ENCODE data around the gene IGFBP3. TPM values are rescaled to one million over a fixed set of nuclear protein-coding genes. Genes with fewer than 3 reads are reported as not detected.

The IGFBP3 gene
- total and polyA plus RNA-seq, 2 of the 13 experiments (the other 11 are each of a cell fraction or from before 2014, with no cell fraction given) = 57.5 TPM; not detected in 1

GRCh38 chr7:45893374-45893995 is 27.6 kb downstream of the IGFBP3 start (continued):
- TF ChIP-seq, protein P1, sequence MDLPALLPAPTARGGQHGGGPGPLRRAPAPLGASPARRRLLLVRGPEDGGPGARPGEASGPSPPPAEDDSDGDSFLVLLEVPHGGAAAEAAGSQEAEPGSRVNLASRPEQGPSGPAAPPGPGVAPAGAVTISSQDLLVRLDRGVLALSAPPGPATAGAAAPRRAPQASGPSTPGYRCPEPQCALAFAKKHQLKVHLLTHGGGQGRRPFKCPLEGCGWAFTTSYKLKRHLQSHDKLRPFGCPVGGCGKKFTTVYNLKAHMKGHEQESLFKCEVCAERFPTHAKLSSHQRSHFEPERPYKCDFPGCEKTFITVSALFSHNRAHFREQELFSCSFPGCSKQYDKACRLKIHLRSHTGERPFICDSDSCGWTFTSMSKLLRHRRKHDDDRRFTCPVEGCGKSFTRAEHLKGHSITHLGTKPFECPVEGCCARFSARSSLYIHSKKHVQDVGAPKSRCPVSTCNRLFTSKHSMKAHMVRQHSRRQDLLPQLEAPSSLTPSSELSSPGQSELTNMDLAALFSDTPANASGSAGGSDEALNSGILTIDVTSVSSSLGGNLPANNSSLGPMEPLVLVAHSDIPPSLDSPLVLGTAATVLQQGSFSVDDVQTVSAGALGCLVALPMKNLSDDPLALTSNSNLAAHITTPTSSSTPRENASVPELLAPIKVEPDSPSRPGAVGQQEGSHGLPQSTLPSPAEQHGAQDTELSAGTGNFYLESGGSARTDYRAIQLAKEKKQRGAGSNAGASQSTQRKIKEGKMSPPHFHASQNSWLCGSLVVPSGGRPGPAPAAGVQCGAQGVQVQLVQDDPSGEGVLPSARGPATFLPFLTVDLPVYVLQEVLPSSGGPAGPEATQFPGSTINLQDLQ (CRISPR knock-in tag; IDR thresholded peaks at IDR 0.05) = no peak
- TF ChIP-seq SMARCC2 (IDR thresholded peaks at IDR 0.05) = no peak
- TF ChIP-seq CHD4 (IDR thresholded peaks at IDR 0.05; ENCODE audit: borderline replicate concordance, low read length) = no peak
- TF ChIP-seq, protein P2, sequence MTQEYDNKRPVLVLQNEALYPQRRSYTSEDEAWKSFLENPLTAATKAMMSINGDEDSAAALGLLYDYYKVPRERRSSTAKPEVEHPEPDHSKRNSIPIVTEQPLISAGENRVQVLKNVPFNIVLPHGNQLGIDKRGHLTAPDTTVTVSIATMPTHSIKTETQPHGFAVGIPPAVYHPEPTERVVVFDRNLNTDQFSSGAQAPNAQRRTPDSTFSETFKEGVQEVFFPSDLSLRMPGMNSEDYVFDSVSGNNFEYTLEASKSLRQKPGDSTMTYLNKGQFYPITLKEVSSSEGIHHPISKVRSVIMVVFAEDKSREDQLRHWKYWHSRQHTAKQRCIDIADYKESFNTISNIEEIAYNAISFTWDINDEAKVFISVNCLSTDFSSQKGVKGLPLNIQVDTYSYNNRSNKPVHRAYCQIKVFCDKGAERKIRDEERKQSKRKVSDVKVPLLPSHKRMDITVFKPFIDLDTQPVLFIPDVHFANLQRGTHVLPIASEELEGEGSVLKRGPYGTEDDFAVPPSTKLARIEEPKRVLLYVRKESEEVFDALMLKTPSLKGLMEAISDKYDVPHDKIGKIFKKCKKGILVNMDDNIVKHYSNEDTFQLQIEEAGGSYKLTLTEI (CRISPR knock-in tag; conservative IDR thresholded peaks at IDR 0.05) = no peak
- no peak for TF ChIP-seq GPBP1L1 (CRISPR knock-in tag; IDR thresholded peaks at IDR 0.05)
- TF ChIP-seq PAX8 (CRISPR knock-in tag; IDR thresholded peaks at IDR 0.05; ENCODE audit: borderline replicate concordance) = no peak
- TF ChIP-seq SALL2 (CRISPR knock-in tag; IDR thresholded peaks at IDR 0.05) = no peak
- no peak for TF ChIP-seq SRF (IDR thresholded peaks at IDR 0.05; ENCODE audit: low read depth, low read length)
- TF ChIP-seq, protein P3, sequence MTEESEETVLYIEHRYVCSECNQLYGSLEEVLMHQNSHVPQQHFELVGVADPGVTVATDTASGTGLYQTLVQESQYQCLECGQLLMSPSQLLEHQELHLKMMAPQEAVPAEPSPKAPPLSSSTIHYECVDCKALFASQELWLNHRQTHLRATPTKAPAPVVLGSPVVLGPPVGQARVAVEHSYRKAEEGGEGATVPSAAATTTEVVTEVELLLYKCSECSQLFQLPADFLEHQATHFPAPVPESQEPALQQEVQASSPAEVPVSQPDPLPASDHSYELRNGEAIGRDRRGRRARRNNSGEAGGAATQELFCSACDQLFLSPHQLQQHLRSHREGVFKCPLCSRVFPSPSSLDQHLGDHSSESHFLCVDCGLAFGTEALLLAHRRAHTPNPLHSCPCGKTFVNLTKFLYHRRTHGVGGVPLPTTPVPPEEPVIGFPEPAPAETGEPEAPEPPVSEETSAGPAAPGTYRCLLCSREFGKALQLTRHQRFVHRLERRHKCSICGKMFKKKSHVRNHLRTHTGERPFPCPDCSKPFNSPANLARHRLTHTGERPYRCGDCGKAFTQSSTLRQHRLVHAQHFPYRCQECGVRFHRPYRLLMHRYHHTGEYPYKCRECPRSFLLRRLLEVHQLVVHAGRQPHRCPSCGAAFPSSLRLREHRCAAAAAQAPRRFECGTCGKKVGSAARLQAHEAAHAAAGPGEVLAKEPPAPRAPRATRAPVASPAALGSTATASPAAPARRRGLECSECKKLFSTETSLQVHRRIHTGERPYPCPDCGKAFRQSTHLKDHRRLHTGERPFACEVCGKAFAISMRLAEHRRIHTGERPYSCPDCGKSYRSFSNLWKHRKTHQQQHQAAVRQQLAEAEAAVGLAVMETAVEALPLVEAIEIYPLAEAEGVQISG (CRISPR knock-in tag; IDR thresholded peaks at IDR 0.05) = no peak
- TF ChIP-seq ZNF484 (CRISPR knock-in tag; IDR thresholded peaks at IDR 0.05; ENCODE audit: borderline replicate concordance, low read depth) = no peak
- TF ChIP-seq THAP11 (CRISPR knock-in tag; IDR thresholded peaks at IDR 0.05) = no peak; the same call in 1 of the 2 replicates
- TF ChIP-seq SNAPC5 (CRISPR knock-in tag; IDR thresholded peaks at IDR 0.05; ENCODE audit: borderline replicate concordance) = no peak; the same call in 1 of the 2 replicates
- TF ChIP-seq PRDM4 (CRISPR knock-in tag; IDR thresholded peaks at IDR 0.05; ENCODE audit: borderline replicate concordance) = no peak
- no peak; the same call in 1 of the 2 replicates for TF ChIP-seq ATF1 (CRISPR knock-in tag; IDR thresholded peaks at IDR 0.05)
- peak; percentile 53 for TF ChIP-seq HMG20A (CRISPR knock-in tag; IDR thresholded peaks at IDR 0.05; ENCODE audit: borderline replicate concordance)
- no peak for TF ChIP-seq BCL3 (CRISPR knock-in tag; IDR thresholded peaks at IDR 0.05)

Measured in HepG2 (cell line).